IPS-NIHi11 (cell line): ENCODE measurements around the gene TOX2.
"Not testable (repeated sequence)": the region's sequence is repeated elsewhere in the genome, so short reads cannot be mapped to it uniquely, and the experiment has no call there.

Source experiments
- DNase-seq: peaks from one replicate; pipeline ENCODE4 v3.0.0; 2012; ENCODE audit warnings: mixed read lengths, low spot score

TOX2 gene

GRCh38 chr20:44032583-44033331, 118.1 kb downstream of the TOX2 start:
- DNase-seq = no peak

- no peak for DNase-seq
Measured at GRCh38 chr20:44033344-44033743, 118.7 kb downstream of the TOX2 start.

DNA sequence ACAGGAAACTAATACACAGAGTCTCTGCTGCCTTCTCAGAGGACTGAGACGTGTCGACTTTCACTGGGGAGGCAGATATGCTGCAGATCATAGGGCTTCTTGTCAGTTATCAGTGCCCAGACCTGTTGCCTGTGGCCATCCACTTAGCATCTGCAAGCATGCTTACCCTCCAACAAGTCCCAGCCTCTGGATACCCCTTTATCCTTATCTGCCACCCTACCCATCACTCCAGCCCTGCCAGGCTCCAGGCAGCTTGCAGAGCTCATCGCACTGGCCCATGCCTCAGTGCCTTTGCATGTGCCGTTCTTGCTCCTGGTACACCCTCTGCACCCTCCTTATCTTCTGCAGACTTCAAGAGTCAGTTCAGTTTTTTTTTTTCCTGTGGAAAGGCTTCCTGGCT, 119.2 kb downstream of the TOX2 start:
- DNase-seq = no peak

DNA sequence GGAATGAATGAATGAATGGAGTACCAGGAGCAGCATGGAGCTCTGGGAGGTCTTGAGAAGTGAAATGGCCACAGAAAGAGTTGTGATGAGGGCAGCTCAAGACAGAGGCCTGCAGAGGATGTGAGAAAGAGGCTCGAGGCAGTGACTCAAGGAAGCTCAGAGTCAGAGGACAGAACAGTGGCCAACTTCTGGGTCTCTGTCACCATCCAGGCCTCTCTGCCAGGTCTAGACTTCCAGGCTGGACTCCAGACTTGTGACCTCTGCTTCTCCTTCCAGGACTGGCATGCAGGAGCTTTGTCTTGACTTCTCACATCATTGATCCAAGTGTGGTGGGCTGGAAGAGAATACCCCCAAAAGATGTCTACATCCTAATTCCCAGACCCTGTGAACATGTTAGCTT, 119.8 kb downstream of the TOX2 start:
- no peak for DNase-seq

GRCh38 chr20:44034965-44035635, 120.4 kb downstream of the TOX2 start:
- DNase-seq = no peak

DNA sequence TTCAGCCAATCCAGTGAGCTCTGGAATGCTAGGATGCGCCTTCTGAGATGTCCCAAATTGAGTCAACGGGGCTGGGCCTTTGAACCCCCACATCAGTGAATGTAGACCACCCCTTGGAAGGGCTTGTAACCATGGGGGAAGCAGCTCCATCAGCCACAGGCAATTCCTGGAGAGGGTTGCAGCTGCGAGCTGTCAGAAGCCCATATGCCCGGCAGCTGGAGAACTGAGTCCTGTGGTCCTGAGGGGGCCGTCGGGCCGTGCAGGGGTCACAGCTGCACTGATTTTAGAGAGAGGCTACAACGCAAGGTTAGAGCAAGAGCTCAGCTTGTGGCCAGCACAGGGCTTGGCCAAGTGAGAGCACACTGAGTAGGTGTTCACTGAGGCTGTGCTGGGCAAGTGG, 121.3 kb downstream of the TOX2 start:
- DNase-seq = no peak

DNA sequence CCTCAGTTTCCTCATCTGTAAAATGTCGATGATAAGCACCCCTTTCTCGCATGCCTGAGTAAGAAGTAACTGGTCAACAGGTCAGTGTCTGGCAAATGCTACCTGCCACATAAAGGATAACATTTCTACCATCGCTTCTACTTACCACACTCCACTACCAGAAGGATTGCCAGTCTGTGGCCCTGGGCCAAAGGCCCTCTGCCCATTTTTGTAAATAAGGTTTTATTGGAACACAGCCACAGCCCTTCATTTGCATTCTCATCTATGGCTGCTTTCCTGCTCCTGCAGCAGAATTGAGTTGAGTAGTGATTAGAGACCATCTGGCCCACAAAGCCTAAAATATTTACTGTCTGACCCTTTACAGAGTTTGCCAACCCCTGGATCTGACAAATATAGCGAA, 121.8 kb downstream of the TOX2 start:
- DNase-seq = no peak

- no peak for DNase-seq
Measured at GRCh38 chr20:44038681-44039123, 124.0 kb downstream of the TOX2 start.

DNA sequence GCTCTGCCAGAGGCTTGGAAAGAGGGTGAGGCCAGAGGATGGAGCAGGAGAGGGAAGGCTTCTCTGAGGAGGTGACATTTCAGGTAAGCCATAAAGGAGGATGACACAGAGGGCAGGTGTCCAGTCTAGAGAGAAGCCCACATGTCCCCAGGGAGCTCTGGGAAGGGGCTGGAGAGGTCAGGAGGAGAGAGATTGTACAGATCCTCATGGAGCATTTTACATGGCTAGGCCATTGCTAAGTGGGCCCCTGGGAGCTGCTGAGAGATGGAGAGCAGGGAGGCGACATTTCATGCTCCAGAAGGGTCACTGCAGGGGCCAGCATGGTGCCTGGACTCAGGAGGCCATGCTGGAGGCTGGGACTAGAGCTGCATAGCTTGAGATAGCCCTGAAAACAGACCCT, 124.5 kb downstream of the TOX2 start:
- no peak for DNase-seq

- no peak for DNase-seq
Measured at GRCh38 chr20:44039741-44040140, 125.1 kb downstream of the TOX2 start.

GRCh38 chr20:44040202-44040915, 125.7 kb downstream of the TOX2 start:
- no peak for DNase-seq

DNA sequence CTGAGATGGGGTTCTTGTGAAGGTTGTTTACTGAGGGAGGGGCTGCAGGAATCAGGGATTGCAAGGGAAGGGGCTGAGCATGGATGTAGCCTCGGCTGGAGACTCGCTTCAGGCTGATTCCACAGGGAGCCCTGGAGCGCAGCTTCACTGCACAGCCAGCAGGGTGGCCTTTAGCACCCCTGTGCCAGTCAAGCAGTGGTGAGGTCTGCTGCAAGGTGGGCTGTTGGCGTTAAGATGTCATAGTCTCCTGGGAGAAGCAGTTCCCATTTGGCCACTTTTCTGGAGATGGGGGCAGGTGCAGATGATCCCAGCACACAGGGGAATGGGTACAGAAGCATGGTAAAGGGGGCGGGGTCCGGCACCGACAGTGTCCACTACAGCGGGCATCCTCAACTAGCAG, 126.3 kb downstream of the TOX2 start:
- no peak for DNase-seq

- DNase-seq = not testable (repeated sequence)
Measured at GRCh38 chr20:44044712-44045111, 130.1 kb downstream of the TOX2 start.

DNA sequence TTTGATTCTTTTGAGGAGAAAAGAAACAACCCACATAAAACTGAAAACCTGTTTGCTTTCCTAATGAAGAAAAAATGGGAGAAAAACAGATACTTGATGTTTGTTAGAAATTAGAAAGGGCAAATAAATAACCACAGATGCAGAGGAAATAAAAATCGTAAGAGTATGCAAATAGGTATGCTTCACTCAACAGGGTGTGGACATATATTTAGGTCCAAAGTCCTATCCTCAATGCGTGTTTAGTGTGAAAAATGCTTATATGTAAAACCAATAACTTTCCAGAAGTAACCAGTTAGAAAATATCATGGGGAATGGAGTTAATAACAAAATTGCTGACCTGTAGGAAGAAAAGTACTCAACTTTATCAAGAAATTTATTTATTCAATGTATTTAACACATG, 135.7 kb downstream of the TOX2 start:
- DNase-seq = no peak

GRCh38 chr20:44050925-44051660, 136.4 kb downstream of the TOX2 start:
- DNase-seq = no peak

- no peak for DNase-seq
Measured at GRCh38 chr20:44051661-44052000, 137.0 kb downstream of the TOX2 start.

DNA sequence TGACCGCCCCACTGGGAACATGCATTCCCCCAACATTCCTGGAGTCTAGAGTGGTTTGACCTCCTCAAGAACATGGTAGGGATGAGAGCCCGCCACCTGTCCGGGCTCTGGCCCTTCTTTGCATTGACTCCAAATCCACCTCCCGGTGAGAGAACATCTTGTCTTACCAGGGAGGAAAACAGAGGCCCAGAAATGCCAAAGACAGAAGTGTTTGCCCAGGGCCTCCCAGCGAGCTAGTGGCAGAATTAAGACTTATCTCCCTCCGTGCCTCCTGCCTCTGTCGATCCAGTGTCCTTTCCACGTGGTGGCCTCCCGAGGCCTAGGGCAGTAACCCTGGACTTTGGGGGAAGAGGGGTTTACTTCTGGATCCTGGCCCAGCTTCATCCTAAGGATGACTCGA, 137.5 kb downstream of the TOX2 start:
- DNase-seq = no peak

GRCh38 chr20:44053046-44053445, 138.4 kb downstream of the TOX2 start:
- no peak for DNase-seq

DNA sequence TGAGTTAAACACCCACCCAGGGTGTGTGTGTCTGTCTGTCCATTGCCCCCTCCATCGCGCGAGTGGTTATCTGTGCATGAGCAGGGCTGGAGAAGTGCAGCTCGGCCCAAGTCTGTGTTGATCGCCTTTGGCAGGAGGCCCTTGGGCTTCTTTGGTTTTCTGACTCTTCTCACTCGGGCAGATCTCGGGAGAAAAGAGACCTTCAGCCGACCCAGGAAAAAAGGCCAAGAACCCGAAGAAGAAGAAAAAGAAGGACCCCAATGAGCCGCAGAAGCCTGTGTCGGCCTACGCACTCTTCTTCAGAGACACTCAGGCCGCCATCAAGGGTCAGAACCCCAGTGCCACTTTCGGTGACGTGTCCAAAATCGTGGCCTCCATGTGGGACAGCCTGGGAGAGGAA, 139.5 kb downstream of the TOX2 start:
- DNase-seq = no peak

DNA sequence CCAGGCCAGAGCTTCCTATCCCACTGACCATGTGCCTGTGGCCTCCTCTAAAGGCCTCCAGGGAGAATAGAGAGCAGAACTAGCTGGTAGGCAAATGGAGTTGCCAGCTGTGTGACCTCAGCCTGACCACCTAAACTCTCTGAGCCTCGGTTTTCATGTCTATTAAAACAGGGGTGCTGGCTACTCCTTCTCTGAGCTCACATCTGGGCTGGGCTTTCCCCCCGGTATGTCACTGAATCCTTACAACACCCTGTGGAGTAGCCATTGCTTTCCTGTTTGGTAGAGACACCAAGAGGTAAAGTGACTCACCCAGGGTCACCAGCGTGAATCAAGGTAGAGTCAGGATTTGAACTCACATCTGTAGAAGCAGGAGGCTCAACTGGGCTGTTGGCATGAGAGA, 140.2 kb downstream of the TOX2 start:
- DNase-seq = no peak

- peak; percentile 62 for DNase-seq
Measured at GRCh38 chr20:44056010-44056698, 141.5 kb downstream of the TOX2 start.
